DMS53 treated with DMSO at 0.1 percent for 48 hours (cell line): ENCODE data around the gene PGBD5.

ENCODE experiments used
- DNase-seq: peaks from one replicate; lab custom pipeline; 2025; ENCODE audit not compliant: unreplicated experiment; lab: John Stamatoyannopoulos, UW

Gene PGBD5

DNA sequence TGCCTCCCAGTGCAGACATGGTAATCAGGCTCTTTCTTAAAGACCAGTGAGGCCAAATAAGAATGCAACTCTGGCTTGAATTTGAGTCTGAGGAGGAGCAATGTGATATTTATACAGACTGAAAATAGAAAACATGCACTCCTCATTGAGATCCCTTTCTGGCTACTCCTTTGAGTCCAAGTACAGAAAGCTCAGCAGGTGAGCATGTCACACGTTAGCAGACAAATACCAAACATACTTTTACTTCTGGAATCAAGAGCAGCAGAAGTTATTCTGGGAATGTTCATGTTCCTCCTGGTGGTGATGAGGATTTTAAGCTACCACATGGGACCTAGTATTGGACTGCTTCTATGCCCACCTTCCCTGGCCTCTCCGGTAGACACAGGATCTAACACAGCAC lies 48.3 kb downstream of the PGBD5 start:
- no peak for DNase-seq

DNA sequence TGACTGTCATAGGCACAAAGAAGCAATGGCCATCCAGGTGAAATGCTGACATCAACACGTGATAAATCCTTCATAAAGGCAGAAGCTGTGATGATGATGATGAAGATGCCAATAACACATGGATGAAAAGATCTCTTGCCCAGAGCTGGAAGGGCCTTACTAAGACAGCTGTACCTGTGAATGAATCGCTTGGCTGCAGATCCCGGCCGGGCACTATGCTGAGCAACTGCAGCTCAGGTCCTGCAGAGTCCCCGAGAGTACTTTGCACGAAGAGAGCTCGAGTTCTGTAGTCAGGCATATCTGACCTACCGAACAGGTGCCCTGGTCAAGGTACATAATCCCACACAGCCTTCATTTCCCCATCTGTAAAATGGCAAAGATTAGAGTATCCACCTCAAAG lies 48.8 kb downstream of the PGBD5 start:
- no peak for DNase-seq

DNA sequence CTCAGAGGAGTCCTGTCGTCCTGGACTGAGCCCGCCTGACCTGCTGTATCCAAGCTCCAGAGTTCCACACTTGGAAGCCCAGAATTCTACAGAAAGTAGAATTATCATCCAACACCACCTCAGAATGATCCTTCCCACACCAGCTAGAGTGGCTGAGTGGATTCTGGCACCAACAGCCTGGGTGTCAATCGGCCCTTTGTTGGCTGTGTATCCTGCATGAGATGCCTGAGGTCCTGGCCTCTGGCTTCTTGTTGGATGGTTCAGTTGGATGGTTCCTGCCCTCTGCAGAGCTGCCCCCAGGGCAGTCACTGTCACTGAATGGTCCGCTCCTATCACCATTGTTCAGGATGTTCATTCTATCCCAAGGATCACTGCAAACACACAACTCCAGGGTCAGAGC lies 49.8 kb downstream of the PGBD5 start:
- no peak for DNase-seq

DNA sequence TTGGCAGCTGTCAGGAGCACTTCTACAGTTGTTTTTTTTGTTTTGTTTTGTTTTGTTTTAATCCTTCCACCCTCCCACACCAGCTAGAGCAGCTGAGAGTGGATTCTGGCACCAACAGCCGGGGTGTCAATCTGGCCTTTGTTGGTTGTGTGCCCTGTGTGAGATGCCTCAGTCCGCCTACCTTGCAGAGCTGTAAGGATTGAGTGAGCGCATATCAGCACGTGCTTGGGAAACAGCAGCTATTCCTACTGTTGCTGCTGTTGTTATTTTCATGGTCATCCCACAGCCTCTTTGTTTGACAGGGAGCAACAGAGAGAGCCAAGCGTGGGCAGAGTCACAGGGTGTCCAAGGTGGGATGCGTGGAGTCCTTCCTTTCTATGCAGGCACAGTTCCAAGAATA lies 50.4 kb downstream of the PGBD5 start:
- no peak for DNase-seq

DNA sequence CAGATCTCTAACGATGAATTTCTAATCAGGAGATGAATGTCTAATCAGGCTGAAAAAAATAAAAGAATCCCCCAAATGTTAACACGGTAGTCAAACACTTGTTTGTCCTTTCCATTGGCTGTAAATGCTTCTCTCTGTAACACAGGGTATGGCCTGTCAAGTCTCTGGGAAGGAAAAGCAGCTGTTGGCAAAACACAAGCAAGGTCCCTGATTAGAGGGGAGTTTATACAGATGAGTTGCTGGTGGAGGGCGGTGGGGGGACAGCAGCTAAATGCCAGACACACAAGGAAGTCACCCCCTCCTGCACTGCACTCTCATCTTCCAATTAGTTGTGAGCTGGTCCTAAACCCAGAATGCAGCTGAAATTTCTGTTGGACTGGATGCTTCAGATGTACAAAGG lies 51.0 kb downstream of the PGBD5 start:
- DNase-seq, result no peak

DNA sequence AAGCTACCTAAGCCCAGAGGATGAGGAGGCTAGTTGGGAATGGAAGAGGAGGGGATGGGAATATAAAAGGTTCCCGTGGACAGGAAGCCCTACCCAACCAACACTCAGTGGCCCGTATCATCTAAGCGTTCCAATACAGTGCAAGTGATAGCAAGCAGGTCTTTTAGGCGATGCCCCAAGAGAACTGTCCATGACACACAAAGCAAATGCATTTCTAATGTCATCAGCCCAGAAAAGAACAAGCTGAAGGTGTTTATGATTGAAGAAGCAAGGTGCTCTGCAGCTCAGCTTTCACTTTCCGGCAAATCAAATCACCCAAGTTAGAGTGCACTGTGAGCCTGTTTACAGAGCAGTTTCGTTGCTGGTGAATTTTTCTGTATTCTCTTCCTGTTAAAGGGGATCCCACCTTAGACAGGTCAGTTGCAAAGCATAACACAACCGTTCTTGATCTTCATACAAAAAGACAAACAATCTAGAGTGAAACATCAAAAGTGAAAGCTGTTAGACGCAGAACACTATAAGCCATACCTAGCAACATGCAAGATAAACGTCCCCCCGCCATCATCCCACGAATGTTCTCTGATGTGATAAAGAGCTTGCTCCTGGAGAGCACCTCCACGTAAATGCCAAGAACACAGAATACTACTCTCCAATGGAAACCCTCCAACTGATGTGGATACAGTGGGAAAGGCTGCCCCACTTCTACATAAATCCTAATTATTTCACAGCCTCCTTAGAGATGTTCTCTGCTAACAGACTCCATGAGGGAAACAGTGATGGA lies 54.0 kb downstream of the PGBD5 start:
- no peak for DNase-seq

DNA sequence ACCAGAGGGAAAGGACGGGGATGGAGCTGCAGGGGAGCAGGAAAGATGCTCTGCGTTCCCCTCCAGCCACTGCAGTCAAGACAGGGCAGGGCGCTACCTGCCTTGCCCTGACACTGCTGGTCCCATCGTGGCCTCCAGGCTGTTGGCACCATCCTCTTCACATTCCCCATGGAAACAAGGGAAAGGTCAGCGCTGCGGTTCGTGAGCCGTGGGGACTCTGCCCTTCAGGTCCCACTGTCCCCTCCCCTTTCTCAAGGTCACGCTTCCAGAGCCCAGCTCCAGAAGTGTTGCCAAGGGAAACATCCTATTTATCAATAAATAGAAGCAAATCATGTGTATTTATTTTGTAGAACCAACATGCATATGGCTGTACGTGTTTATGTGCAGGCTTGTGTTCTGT lies 56.0 kb downstream of the PGBD5 start:
- DNase-seq, result no peak

DNA sequence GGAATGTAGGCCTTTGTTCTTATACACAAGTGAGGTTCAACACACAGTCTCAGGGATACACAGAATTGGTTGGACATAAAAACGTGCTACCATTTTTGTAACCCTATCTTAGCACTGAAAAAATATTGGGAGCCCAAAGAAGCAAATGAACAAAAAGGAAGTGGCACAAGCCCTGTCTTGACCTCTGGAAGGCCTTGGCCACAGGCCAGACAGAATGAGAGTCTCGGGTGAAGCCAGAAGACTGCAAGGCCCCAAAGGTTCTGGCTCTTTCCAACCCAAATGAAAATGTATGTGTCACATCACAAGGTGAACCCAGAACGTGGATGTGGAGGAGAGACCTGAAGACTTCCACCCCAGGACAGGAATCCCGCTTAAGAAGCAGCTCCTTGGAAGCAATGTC lies 57.3 kb downstream of the PGBD5 start:
- DNase-seq, result no peak

DNA sequence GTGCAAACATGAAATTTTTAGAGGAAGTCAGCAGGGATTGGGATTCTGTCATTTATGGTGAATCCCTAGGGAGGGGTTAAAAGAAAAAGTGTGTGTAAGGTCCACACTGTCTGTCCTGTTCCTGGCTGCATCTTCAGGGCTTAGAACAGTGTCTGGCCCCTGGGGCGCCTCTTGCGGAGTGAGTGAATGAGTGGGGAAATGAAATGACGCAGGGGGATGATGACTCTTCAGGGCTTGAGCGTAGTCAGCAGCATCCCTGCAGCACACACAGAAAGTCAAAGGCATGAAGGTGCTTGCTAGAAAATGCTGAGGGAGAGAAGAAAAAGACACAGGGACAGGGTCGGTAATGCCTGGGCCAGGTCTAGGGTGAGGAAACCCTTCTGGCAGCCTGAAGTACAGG lies 57.8 kb downstream of the PGBD5 start:
- no peak for DNase-seq

DNA sequence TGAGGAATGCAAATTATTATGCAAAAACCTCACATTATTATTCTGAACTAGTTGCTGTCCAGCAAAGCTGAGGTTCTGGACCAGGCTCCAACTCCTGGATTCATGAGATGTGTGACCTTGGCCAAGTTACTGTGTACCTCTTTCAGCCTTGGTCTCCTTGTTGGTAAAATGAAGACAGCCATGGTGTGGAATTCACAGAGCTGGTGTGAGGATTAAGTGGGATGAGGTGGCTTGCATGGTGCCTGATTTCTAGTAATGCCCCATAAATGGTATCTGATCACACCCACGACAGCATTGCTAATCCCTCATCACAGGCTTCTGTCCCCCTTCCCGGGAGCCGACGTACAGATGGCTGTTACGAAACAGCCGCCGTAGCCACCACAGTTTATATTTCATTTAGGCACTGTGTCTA lies 59.6 kb downstream of the PGBD5 start:
- DNase-seq, result no peak

DNA sequence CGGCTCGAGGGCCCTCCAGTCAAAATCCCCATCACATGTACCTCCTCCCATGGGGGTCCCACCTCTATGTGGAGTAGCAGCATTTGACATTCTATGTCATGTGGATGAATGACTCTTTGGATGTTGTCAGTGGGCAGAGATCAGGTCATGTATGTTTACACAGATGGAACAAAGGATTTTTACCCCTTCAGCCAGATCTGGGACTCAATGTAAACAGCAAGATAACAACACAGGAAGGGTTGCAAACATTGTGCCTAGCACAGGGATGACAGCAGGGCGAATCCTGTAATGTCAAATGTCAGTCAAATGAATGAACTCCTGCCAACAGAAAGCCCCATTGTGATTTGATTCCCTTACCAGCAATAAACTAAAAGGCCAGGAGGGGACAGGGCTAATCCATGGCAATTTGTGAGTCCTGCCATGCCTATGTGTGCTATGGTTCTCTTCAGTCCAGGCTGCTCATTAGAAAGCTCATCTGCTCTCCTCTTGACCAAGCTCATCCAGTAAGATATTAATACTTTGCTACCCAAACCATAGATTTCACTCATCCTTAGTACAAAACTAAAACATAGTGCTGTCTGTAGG lies 60.3 kb downstream of the PGBD5 start:
- peak; percentile 8 for DNase-seq

DNA sequence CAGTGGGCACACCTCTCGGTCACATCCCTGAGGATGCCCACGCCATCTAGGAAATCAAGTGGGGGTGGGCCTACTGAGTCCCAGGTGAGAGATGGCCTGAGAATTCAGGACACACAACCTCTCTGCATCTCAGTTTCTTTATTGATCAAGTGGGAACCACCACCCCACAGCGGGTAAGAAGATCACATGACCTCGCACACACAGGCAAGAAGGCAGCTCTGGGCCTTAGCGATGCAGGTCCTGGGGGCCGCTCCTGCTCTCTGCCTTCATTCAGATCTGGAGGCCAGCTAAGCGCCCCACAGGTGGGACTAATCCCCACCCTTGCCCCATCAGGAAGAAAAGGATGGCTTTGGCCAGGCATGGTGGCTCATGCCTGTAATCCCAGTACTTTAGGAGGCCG lies 63.2 kb downstream of the PGBD5 start:
- DNase-seq, result no peak

DNA sequence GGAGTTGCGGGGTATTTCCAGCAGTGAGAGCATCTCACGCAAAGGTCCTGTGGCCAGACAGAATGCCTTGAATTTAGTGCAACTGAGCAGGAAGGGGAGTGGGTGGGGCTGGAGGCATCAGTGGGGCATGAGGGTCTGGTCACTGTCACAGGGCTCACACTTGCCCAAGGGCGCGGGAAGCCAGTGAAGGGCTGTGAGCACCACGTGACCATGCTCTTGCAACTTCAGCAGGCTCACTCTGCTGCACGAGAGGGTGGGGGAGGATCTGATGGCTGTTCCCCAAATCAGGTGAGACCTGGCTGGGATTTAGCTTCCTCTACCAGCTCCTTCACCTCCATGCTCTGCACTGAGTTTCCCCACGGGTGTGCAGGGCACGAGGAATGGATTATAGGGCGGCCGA lies 64.2 kb downstream of the PGBD5 start:
- no peak for DNase-seq

DNA sequence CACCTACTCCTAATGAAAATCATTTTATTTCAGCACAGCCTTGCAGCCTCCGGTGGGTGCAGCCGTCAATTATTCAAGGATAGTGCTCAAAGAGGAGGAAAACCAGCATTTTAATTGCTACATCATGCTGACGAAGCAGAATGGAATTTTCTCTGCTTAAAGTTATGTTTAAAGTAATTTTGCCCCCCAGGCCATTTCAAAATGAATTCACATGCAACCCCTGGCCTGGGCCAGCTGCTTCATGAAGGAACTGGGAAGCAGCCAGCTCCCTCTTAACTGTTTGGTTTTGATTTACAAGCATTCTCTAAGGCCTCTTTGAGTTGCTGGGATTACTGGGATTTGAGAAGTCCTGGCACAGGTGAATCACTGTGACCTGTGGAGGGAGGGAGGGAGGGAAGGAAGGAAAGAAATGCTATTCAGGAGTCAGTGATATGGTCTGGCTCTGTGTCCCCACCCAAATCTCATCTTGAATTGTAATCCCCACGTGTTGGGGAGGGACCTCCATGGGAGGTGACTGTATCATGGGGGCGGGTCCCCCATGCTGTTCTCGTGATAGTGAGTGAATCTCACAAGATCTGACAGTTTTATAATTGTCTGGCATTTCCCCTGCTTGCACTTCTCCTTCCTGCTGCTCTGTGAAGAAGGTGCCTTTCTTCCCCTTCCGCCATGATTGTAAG lies 66.0 kb downstream of the PGBD5 start:
- no peak for DNase-seq

DNA sequence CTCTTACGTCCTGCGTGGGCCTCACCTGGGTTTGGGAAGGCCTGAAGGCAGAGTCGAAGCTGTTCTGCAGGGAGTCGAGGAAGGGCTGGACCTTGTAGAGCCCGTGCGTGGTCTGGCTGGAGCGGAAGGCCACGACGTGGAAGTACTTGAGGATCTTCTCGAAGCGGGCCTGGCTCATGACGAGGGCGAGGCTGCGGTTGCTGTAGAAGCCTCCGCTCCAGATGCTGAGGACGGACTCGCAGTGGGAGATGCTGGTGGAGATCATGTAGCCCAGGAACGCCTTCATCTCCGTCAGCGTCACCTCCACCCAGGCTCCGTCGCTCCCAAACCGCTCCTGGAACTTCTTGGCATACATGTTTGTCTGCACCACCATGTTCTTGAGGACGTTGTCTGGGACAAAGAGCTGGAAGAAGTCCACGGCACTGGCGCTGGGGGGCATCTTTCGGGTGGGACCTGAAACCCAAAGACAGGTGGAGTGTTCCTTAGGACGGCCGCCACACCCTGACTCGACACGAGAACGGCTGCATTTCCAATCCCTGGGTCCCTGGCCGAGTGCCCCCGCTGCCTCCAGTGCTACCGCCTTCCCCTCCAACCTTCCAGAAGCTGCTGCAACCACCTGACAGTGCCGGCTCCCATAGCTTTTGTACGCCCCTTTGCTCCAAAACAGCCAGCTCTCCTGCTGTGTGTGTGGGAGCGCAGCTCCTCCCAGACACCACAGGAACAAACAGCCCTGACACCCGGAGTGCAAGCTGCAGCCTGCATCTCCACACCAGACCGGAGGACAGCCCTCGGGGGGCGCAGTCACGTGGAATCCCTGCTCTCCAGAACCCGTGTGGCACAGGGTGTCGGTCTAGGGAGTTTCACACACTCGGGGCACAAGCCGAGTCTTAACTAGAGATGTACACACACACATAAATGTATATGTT lies 69.0 kb downstream of the PGBD5 start:
- no peak for DNase-seq

DNA sequence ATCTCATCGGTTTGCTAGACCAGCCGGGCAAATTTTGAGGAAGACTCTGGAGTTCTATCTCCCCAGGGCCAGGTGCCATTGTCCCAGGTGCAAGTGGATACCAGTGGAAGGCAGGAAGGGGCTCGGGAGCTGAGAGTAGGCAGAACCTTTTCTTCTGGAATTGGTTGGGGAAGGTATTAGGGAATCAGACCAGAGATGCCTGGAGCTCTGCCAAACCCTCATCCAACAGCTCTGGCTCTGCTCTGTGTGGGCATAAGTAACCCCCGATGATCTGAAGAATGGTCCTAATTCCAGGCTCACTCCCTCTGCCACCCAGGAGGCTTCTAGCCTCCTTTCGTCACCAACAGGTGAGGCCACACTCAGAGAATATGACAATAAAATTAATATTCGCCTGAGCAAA lies 69.9 kb downstream of the PGBD5 start:
- no peak for DNase-seq

DNA sequence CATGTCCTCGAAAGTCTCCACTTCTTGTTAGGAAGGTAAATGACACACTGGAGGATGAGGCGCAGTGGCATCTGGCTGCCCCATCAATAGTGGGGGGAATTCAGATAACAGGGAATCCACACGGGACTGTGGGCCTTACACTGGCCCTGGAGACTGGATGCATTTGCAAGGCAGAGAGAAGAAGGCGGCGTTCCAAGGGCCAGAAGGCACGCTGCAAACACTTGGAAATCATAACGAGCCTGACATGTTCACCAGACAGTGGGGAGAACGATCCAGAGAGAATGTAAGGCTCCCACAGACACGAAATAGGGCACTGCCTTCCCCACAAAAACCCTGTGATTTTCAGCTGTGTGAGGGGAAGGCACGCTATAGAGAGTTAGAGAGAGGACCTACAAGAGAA lies 70.5 kb downstream of the PGBD5 start:
- DNase-seq, result no peak

DNA sequence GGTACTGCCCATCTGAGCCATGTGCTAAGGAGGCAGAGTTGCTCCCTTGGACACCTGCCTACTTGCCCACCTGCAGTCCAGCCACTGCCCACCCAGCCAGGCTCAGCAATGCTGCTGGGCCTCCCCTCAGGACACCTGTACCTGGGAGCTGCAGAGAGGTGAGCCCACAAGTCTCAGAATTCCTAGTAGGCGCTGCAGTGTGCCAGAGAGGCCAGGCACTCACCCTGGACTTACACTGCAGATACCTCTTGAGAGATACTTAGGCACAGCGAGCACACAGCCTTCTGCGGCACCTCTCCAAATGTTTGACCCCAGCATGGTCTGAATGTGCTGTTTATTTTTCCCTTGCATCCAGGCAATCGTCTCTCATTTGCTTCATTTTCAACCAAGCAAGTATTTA lies 71.0 kb downstream of the PGBD5 start:
- DNase-seq, result no peak

DNA sequence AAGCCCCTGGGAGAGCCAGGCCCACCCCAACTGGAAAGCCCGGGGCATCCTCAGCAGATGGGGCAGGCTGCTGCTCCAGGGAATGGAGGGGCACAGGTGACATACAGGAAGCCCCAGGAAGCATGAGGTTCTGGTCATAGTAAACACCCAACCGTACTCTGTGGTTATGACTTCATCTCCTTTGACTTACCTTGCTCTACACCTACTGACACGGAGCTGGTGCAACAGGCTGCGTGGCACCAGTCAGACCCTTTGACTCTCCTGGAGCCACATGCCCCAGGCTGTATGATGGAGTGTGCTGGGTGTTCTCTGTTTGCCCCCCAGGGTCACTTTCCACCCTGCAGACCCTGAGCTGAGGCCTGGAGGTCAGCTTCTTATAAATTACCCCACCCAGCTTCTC lies 72.1 kb downstream of the PGBD5 start:
- no peak for DNase-seq

DNA sequence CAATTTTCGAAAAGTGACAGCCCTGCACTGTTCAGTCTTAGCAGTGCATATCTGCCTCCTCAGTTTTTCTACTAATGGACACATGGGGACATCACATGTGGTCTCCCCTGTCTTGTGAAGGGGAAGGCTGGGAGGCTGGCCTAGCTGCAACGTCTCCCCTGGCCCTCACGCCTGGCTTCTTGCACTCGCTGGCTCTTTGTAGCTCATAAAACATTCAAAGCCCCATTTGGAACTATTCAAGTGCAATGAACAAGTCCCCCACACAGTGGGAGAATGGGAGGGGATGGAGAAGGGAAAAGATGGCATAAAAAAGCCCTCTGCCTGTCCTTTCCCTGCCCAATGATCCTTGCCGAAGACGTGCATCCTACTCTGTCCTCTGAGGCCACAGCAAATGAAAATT lies 73.6 kb downstream of the PGBD5 start:
- no peak for DNase-seq

DNA sequence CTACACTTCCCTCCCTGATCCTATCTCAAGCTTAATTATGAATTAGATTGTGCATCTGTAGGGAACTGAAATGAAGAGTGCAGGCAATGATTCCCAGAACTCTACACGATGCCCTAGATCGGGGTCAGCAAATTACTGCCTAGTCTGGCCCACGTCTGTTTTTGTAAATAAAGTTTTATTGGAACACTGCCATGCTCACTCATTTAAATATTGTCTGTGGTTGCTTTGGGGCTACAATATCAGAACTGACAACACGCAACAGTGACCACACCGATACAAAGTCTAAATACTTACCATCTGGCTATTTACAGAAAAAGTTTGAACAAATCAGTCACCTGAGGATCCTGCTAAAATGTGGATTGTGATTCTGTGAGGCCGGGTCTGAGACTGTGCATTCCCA lies 74.1 kb downstream of the PGBD5 start:
- DNase-seq, result no peak
